Trophoblast cell (in vitro differentiated cells and primary cell): ENCODE data around the gene WSCD2.

Source experiments
- DNase-seq, 2 donors: peaks; one replicate each; pipeline ENCODE4 v3.0.0-alpha.2; 2016
- H2AFZ ChIP-seq: 2 replicates; pipeline ENCODE4 v1.6.1; 2013; ENCODE audit warnings: low read length, moderate library complexity, mild to moderate bottlenecking; ENCODE audit not compliant: insufficient read depth, poor library complexity
- H2AK5ac ChIP-seq: 2 replicates; pipeline ENCODE4 v1.6.1; 2013; ENCODE audit warnings: mild to moderate bottlenecking, low read length
- H2BK120ac ChIP-seq: 2 replicates; pipeline ENCODE4 v1.6.1; 2013; ENCODE audit warnings: low read length, mild to moderate bottlenecking, moderate library complexity; ENCODE audit not compliant: insufficient read depth, poor library complexity
- H2BK12ac ChIP-seq: 2 replicates; pipeline ENCODE4 v1.6.1; 2013; ENCODE audit warnings: mild to moderate bottlenecking, low read length, moderate library complexity
- H2BK5ac ChIP-seq: 2 replicates; pipeline ENCODE4 v1.6.1; 2013; ENCODE audit warnings: low read length, low read depth, moderate library complexity, mild to moderate bottlenecking; ENCODE audit not compliant: poor library complexity
- H3K14ac ChIP-seq: 2 replicates; pipeline ENCODE4 v1.6.1; 2013; ENCODE audit warnings: mild to moderate bottlenecking, low read length
- H3K18ac ChIP-seq: 2 replicates; pipeline ENCODE4 v1.6.1; 2013; ENCODE audit warnings: mild to moderate bottlenecking, low read length
- H3K23ac ChIP-seq: 2 replicates; pipeline ENCODE4 v1.6.1; 2013; ENCODE audit warnings: low read length
- H3K27ac ChIP-seq: 2 replicates; pipeline ENCODE4 v1.5.1; 2013; ENCODE audit warnings: low read depth, mild to moderate bottlenecking, inconsistent platforms, low read length, moderate library complexity
- H3K27me3 ChIP-seq: 2 replicates; pipeline ENCODE4 v1.6.1; 2013; ENCODE audit warnings: inconsistent platforms, mild to moderate bottlenecking, low read length, moderate library complexity; ENCODE audit not compliant: insufficient read depth
- H3K36me3 ChIP-seq, 2 experiments: 1 replicate in 1 of 2; 2 replicates in 1 of 2; pipeline ENCODE4 v1.6.1; 2013; ENCODE audit warnings: low read length in 2 of 2, mild to moderate bottlenecking in 2 of 2, moderate library complexity in 1 of 2; ENCODE audit not compliant: insufficient read depth in 2 of 2, control insufficient read depth in 1 of 2
- H3K4ac ChIP-seq: 2 replicates; pipeline ENCODE4 v1.6.1; 2013; ENCODE audit warnings: low read depth, mild to moderate bottlenecking, low read length, moderate library complexity
- H3K4me1 ChIP-seq, 2 experiments: 1 replicate in 1 of 2; 2 replicates in 1 of 2; pipeline ENCODE4 v1.6.1; 2013; ENCODE audit warnings: low read length in 2 of 2, mild to moderate bottlenecking in 2 of 2, moderate library complexity in 1 of 2; ENCODE audit not compliant: insufficient read depth in 2 of 2, control insufficient read depth in 1 of 2
- H3K4me2 ChIP-seq: 2 replicates; pipeline ENCODE4 v1.6.1; 2013; ENCODE audit warnings: inconsistent platforms, mild to moderate bottlenecking, low read length, moderate library complexity
- H3K4me3 ChIP-seq: 2 replicates; pipeline ENCODE4 v1.5.1; 2013; ENCODE audit warnings: mild to moderate bottlenecking, low read depth, low read length, inconsistent platforms
- H3K79me1 ChIP-seq: one replicate; pipeline ENCODE4 v1.6.1; 2013; ENCODE audit warnings: low read length
- H3K79me2 ChIP-seq: 2 replicates; pipeline ENCODE4 v1.6.1; 2013; ENCODE audit warnings: low read length, mild to moderate bottlenecking; ENCODE audit not compliant: control insufficient read depth, insufficient read depth, poor library complexity
- H3K9ac ChIP-seq: 2 replicates; pipeline ENCODE4 v1.6.1; 2013; ENCODE audit warnings: mild to moderate bottlenecking, low read length
- H3K9me3 ChIP-seq: 2 replicates; pipeline ENCODE4 v1.6.1; 2013; ENCODE audit warnings: low read depth, mild to moderate bottlenecking, control low read depth, inconsistent platforms, low read length; ENCODE audit not compliant: insufficient read depth
- H4K12ac ChIP-seq: 2 replicates; pipeline ENCODE4 v1.6.1; 2013; ENCODE audit warnings: low read depth, mild to moderate bottlenecking, low read length, moderate library complexity
- H4K8ac ChIP-seq: 2 replicates; pipeline ENCODE4 v1.6.1; 2013; ENCODE audit warnings: low read depth, mild to moderate bottlenecking, low read length, moderate library complexity
- H4K91ac ChIP-seq: one replicate; pipeline ENCODE4 v1.6.1; 2013; ENCODE audit warnings: low read depth, mild to moderate bottlenecking, low read length, moderate library complexity
- WGBS: extraction: QIAGEN DNeasy Blood & Tissue Kit; methylation state at CpG from one replicate; pipeline ENCODE4 v1.1.7; 2013; ENCODE audit warnings: missing lambda C conversion rate; ENCODE audit not compliant: insufficient read length, insufficient coverage; ENCODE audit errors: extremely low coverage; 5-methylcytosine and 5-hydroxymethylcytosine counted together

The WSCD2 gene

DNA sequence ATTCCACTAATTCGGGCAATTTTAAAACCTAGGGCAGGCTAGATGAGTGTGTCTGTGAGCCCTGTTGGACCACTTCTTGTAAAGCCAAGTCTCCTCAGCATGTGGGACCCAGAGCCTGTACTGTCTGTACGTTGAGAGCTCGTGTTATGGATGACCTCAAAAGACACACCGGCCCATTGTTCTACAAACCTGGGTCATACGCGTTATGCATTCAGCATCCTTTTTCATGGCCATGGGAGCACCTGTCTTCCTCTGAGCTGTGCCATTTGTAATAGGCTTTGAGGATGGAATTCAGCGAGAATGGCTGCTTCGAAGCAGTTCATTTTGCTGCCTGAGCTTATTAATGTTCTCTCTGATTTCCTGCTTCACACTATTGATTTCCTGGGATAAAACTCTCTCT, 15.0 kb downstream of the WSCD2 start:
- H4K91ac ChIP-seq = no peak overlapping the region
- H3K9ac ChIP-seq = no peak overlapping the region
- H2AK5ac ChIP-seq = no peak overlapping the region
- H3K23ac ChIP-seq = no peak overlapping the region
- H3K27me3 ChIP-seq = no peaks in the 10 kb centered on the region
- H3K14ac ChIP-seq = no peak overlapping the region
- H3K4ac ChIP-seq = no peak overlapping the region
- WGBS = no CpG with 5 or more reads among the region's 8 CpGs
- no peak for DNase-seq
- no peaks in the 10 kb centered on the region for H3K9me3 ChIP-seq
- H3K36me3 ChIP-seq = no peaks in the 10 kb centered on the region
- H3K4me1 ChIP-seq = no peaks in the 10 kb centered on the region
- no peak overlapping the region for H3K4me3 ChIP-seq
- no peak overlapping the region for H2AFZ ChIP-seq
- no peak overlapping the region for H3K27ac ChIP-seq
- no peaks in the 10 kb centered on the region for H3K79me2 ChIP-seq
- H2BK5ac ChIP-seq = no peak overlapping the region
- H3K18ac ChIP-seq = no peak overlapping the region
- H2BK12ac ChIP-seq = no peak overlapping the region
- no peak overlapping the region for H4K12ac ChIP-seq
- no peak overlapping the region for H3K4me2 ChIP-seq
- H3K79me1 ChIP-seq = no peaks in the 10 kb centered on the region
- no peak overlapping the region for H2BK120ac ChIP-seq
- H4K8ac ChIP-seq = no peak overlapping the region

DNA sequence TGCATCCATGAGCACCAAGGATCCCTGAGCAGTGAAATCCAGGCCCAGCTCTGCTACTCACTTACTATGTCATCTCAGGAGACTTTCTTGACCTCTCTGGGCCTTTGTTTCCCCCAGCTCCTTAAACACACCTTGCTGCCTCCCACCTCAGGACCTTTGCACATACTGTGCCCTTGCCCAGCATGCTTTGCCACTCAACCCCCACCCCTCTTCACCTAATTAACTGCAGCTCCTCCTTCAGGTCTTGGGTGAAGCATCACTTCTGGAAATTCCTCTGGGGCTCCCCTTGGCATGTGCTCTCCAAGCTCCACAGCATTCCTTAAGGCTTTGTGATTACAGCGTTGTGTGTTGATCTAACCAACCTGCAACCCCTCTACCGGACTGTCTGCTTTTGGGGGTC, 15.9 kb downstream of the WSCD2 start:
- H4K8ac ChIP-seq = no peak overlapping the region
- H3K27ac ChIP-seq = no peak overlapping the region
- H3K9ac ChIP-seq = no peak overlapping the region
- H4K91ac ChIP-seq = no peak overlapping the region
- H2AK5ac ChIP-seq = no peak overlapping the region
- no peak overlapping the region for H3K23ac ChIP-seq
- no peak overlapping the region for H2AFZ ChIP-seq
- H2BK12ac ChIP-seq = no peak overlapping the region
- no peak overlapping the region for H3K4ac ChIP-seq
- no peaks in the 10 kb centered on the region for H3K36me3 ChIP-seq
- H2BK120ac ChIP-seq = no peak overlapping the region
- WGBS = no CpG with 5 or more reads among the region's 2 CpGs
- H3K4me2 ChIP-seq = peak overlapping the region; percentile 7
- no peak overlapping the region for H2BK5ac ChIP-seq
- H3K9me3 ChIP-seq = no peaks in the 10 kb centered on the region
- no peaks in the 10 kb centered on the region for H3K79me2 ChIP-seq
- no peak for DNase-seq
- H3K14ac ChIP-seq = no peak overlapping the region
- H3K4me3 ChIP-seq = no peak overlapping the region
- H3K4me1 ChIP-seq = no peaks in the 10 kb centered on the region
- H3K27me3 ChIP-seq = no peaks in the 10 kb centered on the region
- H4K12ac ChIP-seq = no peak overlapping the region
- H3K18ac ChIP-seq = no peak overlapping the region
- no peaks in the 10 kb centered on the region for H3K79me1 ChIP-seq

DNA sequence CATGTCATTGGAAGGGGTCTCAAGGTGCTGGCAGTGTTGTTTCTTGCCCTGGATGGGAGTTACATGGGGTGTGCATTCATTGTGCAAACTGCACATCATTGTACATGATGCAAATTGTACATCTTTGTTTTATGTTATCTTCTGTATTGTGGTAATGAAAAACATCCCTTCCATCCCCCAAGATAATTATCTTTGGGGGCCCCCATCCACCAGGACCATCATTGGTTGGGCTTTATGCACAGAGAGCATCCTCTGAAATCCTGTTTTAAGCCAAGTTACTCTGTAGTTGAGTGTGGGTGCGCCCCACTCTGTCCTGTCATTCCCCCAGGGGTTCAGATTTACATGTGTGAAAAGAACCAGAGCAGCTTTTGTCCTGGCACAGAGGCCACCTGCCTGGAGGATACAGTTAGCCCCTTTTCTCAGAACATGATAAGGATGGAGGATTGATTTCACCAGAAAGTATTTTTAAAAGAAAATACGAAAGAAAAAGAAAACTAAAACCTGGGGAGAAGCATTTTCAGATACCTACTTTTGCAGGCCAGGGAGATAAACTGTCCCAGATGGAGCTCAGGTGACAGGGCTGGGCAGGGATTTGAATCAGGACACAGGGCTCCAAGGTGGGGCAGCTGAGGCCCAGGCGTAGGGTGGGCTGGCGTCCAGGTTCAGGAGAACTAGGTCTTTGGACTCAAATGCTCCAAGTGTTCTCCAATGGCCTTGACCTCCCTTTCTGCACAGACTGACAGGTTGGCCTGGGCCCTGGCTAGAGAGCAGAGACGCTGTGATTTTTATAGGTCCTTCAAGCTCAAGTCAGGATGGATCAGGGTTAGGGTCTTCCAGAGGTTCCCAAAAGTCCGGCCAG, 17.2 kb downstream of the WSCD2 start:
- no peak for DNase-seq

DNA sequence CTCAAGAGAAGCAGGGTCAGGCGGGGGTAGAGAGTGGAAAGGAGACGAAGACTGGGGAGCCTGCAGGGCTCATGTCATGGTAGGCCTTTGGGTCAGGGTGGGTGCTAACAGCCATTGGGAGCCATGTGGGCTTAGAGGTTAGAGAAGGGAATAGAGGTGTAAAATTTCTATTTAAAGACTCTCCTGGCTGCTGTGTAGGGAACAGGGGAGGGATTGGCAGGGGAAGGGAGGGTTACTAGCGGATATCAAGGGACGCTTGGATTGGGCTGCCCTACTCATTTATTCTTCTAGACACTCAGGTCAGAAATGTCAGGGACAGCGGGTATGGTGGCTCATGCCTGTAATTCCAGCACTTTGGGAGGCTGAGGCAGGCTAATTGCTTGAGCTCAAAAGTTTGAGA, 18.2 kb downstream of the WSCD2 start:
- H3K9me3 ChIP-seq = no peaks in the 10 kb centered on the region
- H3K4me2 ChIP-seq = no peak overlapping the region
- no peaks in the 10 kb centered on the region for H3K79me1 ChIP-seq
- no peak overlapping the region for H3K18ac ChIP-seq
- H2AFZ ChIP-seq = no peak overlapping the region
- H4K91ac ChIP-seq = no peak overlapping the region
- H3K23ac ChIP-seq = no peak overlapping the region
- H3K27me3 ChIP-seq = no peaks in the 10 kb centered on the region
- no peaks in the 10 kb centered on the region for H3K36me3 ChIP-seq
- H4K12ac ChIP-seq = no peak overlapping the region
- no peaks in the 10 kb centered on the region for H3K79me2 ChIP-seq
- WGBS = no CpG with 5 or more reads among the region's 5 CpGs
- H3K14ac ChIP-seq = no peak overlapping the region
- H4K8ac ChIP-seq = no peak overlapping the region
- no peak overlapping the region for H2BK12ac ChIP-seq
- H3K27ac ChIP-seq = no peak overlapping the region
- H3K9ac ChIP-seq = no peak overlapping the region
- no peak for DNase-seq
- H2BK5ac ChIP-seq = no peak overlapping the region
- H2BK120ac ChIP-seq = no peak overlapping the region
- no peaks in the 10 kb centered on the region for H3K4me1 ChIP-seq
- H3K4ac ChIP-seq = no peak overlapping the region
- no peak overlapping the region for H3K4me3 ChIP-seq
- H2AK5ac ChIP-seq = no peak overlapping the region

More for the DNA sequence above, 17.2 kb downstream of the WSCD2 start:
- Histone ChIP-seq H4K12ac (no peak overlapping the region), H3K4me1 (no peaks in the 10 kb centered on the region), H2AFZ (no peak overlapping the region), H3K4me3 (no peak overlapping the region), H2BK120ac (no peak overlapping the region), H3K4ac (no peak overlapping the region), H3K23ac (no peak overlapping the region), H3K36me3 (no peaks in the 10 kb centered on the region), H3K79me2 (no peaks in the 10 kb centered on the region), H2BK5ac (no peak overlapping the region), H3K14ac (no peak overlapping the region), H3K9me3 (no peaks in the 10 kb centered on the region), H2AK5ac (no peak overlapping the region), H3K4me2 (no peak overlapping the region), H4K8ac (no peak overlapping the region), H3K9ac (no peak overlapping the region), H3K27me3 (no peaks in the 10 kb centered on the region), H3K79me1 (no peaks in the 10 kb centered on the region), H2BK12ac (no peak overlapping the region), H3K18ac (no peak overlapping the region), H4K91ac (no peak overlapping the region), H3K27ac (no peak overlapping the region)
- no CpG with 5 or more reads among the region's 6 CpGs for WGBS
